ENCODE results near the gene NAXD.
"Not testable (repeated sequence)": the region's sequence is repeated elsewhere in the genome, so short reads cannot be mapped to it uniquely, and the experiment has no call there.

The NAXD gene

GRCh38 chr13:110600980-110601379 is 14.4 kb upstream of the NAXD start:
- Histone ChIP-seq H3K36me3 (ENCODE audit: control insufficient read depth, low read depth, low read length) (no peaks in the 10 kb centered on the region), H3K27ac (ENCODE audit: low read length) (no peak overlapping the region), H3K4me3 (ENCODE audit: low read length) (no peak overlapping the region), H3K9ac (ENCODE audit: low read length) (no peak overlapping the region), H3K27me3 (ENCODE audit: control insufficient read depth, insufficient read depth, low read length) (no peaks in the 10 kb centered on the region), H3K9me3 (ENCODE audit: control insufficient read depth, low read depth, low read length) (no peaks in the 10 kb centered on the region), H3K4me1 (ENCODE audit: control insufficient read depth, low read depth, low read length) (no peaks in the 10 kb centered on the region)

GRCh38 chr13:110605132-110605531 is 10.2 kb upstream of the NAXD start:
- Histone ChIP-seq H3K27me3 (ENCODE audit: control insufficient read depth, insufficient read depth, low read length) (no peaks in the 10 kb centered on the region), H3K36me3 (ENCODE audit: control insufficient read depth, low read depth, low read length) (no peaks in the 10 kb centered on the region), H3K9ac (ENCODE audit: low read length) (no peak overlapping the region), H3K27ac (ENCODE audit: low read length) (no peak overlapping the region), H3K4me1 (ENCODE audit: control insufficient read depth, low read depth, low read length) (no peaks in the 10 kb centered on the region), H3K4me3 (ENCODE audit: low read length) (no peak overlapping the region), H3K9me3 (ENCODE audit: control insufficient read depth, low read depth, low read length) (no peaks in the 10 kb centered on the region)

- not testable (repeated sequence) for H3K4me1 ChIP-seq (ENCODE audit: control insufficient read depth, low read depth, low read length); H3K4me3 ChIP-seq (ENCODE audit: low read length); H3K27ac ChIP-seq (ENCODE audit: low read length); H3K27me3 ChIP-seq (ENCODE audit: control insufficient read depth, insufficient read depth, low read length); H3K36me3 ChIP-seq (ENCODE audit: control insufficient read depth, low read depth, low read length); H3K9me3 ChIP-seq (ENCODE audit: control insufficient read depth, low read depth, low read length); H3K9ac ChIP-seq (ENCODE audit: low read length)
Measured at GRCh38 chr13:110606281-110606680, 9.1 kb upstream of the NAXD start.

GRCh38 chr13:110607675-110608224 is 7.6 kb upstream of the NAXD start:
- Histone ChIP-seq H3K27me3 (ENCODE audit: control insufficient read depth, insufficient read depth, low read length) (peaks cover 11% of the 10 kb centered on the region), H3K36me3 (ENCODE audit: control insufficient read depth, low read depth, low read length) (no peaks in the 10 kb centered on the region), H3K9me3 (ENCODE audit: control insufficient read depth, low read depth, low read length) (no peaks in the 10 kb centered on the region), H3K4me3 (ENCODE audit: low read length) (no peak overlapping the region), H3K27ac (ENCODE audit: low read length) (no peak overlapping the region), H3K4me1 (ENCODE audit: control insufficient read depth, low read depth, low read length) (no peaks in the 10 kb centered on the region), H3K9ac (ENCODE audit: low read length) (no peak overlapping the region)

- Histone ChIP-seq H3K4me3 (ENCODE audit: low read length) (no peak overlapping the region), H3K9me3 (ENCODE audit: control insufficient read depth, low read depth, low read length) (no peaks in the 10 kb centered on the region)
Measured at GRCh38 chr13:110610955-110611595, 4.3 kb upstream of the NAXD start.

GRCh38 chr13:110615005-110615321 is 382 bp upstream of the NAXD start:
- Histone ChIP-seq H3K27ac (ENCODE audit: low read length) (no peak overlapping the region), H3K4me1 (ENCODE audit: control insufficient read depth, low read depth, low read length) (peaks cover 15% of the 10 kb centered on the region), H3K27me3 (ENCODE audit: control insufficient read depth, insufficient read depth, low read length) (peaks cover 21% of the 10 kb centered on the region), H3K9ac (ENCODE audit: low read length) (peak overlapping the region; percentile 57), H3K9me3 (ENCODE audit: control insufficient read depth, low read depth, low read length) (no peaks in the 10 kb centered on the region), H3K4me3 (ENCODE audit: low read length) (peak overlapping the region; percentile 79), H3K36me3 (ENCODE audit: control insufficient read depth, low read depth, low read length) (no peaks in the 10 kb centered on the region)

More at GRCh38 chr13:110610955-110611595, 4.3 kb upstream of the NAXD start:
- peaks cover 21% of the 10 kb centered on the region for H3K27me3 ChIP-seq (ENCODE audit: control insufficient read depth, insufficient read depth, low read length)
- no peak overlapping the region for H3K27ac ChIP-seq (ENCODE audit: low read length)
- no peaks in the 10 kb centered on the region for H3K36me3 ChIP-seq (ENCODE audit: control insufficient read depth, low read depth, low read length)
- no peak overlapping the region for H3K9ac ChIP-seq (ENCODE audit: low read length)
- H3K4me1 ChIP-seq (ENCODE audit: control insufficient read depth, low read depth, low read length): no peaks in the 10 kb centered on the region

GRCh38 chr13:110616103-110617101 is 1.1 kb downstream of the NAXD start:
- peak overlapping the region; percentile 79 for H3K4me3 ChIP-seq (ENCODE audit: low read length)
- peak overlapping the region; percentile 57 for H3K9ac ChIP-seq (ENCODE audit: low read length)
- H3K27ac ChIP-seq (ENCODE audit: low read length): no peak overlapping the region
- H3K27me3 ChIP-seq (ENCODE audit: control insufficient read depth, insufficient read depth, low read length): peaks cover 21% of the 10 kb centered on the region
- no peaks in the 10 kb centered on the region for H3K36me3 ChIP-seq (ENCODE audit: control insufficient read depth, low read depth, low read length)
- H3K9me3 ChIP-seq (ENCODE audit: control insufficient read depth, low read depth, low read length): no peaks in the 10 kb centered on the region
- H3K4me1 ChIP-seq (ENCODE audit: control insufficient read depth, low read depth, low read length): peaks cover 15% of the 10 kb centered on the region

- H3K27me3 ChIP-seq (ENCODE audit: control insufficient read depth, insufficient read depth, low read length): peaks cover 13% of the 10 kb centered on the region
- H3K9ac ChIP-seq (ENCODE audit: low read length): no peak overlapping the region
- peaks cover 4% of the 10 kb centered on the region for H3K36me3 ChIP-seq (ENCODE audit: control insufficient read depth, low read depth, low read length)
- no peaks in the 10 kb centered on the region for H3K9me3 ChIP-seq (ENCODE audit: control insufficient read depth, low read depth, low read length)
- H3K27ac ChIP-seq (ENCODE audit: low read length): no peak overlapping the region
- peak overlapping the region; percentile 79 for H3K4me3 ChIP-seq (ENCODE audit: low read length)
- H3K4me1 ChIP-seq (ENCODE audit: control insufficient read depth, low read depth, low read length): peaks cover 15% of the 10 kb centered on the region
Measured at GRCh38 chr13:110617321-110618072, 2.2 kb downstream of the NAXD start.

GRCh38 chr13:110618167-110618566 is 2.8 kb downstream of the NAXD start:
- Histone ChIP-seq H3K9me3 (ENCODE audit: control insufficient read depth, low read depth, low read length) (no peaks in the 10 kb centered on the region), H3K4me3 (ENCODE audit: low read length) (no peak overlapping the region), H3K36me3 (ENCODE audit: control insufficient read depth, low read depth, low read length) (peaks cover 6% of the 10 kb centered on the region), H3K9ac (ENCODE audit: low read length) (no peak overlapping the region), H3K27ac (ENCODE audit: low read length) (no peak overlapping the region), H3K4me1 (ENCODE audit: control insufficient read depth, low read depth, low read length) (peaks cover 15% of the 10 kb centered on the region), H3K27me3 (ENCODE audit: control insufficient read depth, insufficient read depth, low read length) (peaks cover 6% of the 10 kb centered on the region)

- Histone ChIP-seq H3K9ac (ENCODE audit: low read length) (no peak overlapping the region), H3K9me3 (ENCODE audit: control insufficient read depth, low read depth, low read length) (no peaks in the 10 kb centered on the region), H3K27ac (ENCODE audit: low read length) (no peak overlapping the region), H3K27me3 (ENCODE audit: control insufficient read depth, insufficient read depth, low read length) (peaks cover 3% of the 10 kb centered on the region), H3K4me3 (ENCODE audit: low read length) (no peak overlapping the region), H3K4me1 (ENCODE audit: control insufficient read depth, low read depth, low read length) (peaks cover 15% of the 10 kb centered on the region), H3K36me3 (ENCODE audit: control insufficient read depth, low read depth, low read length) (peaks cover 6% of the 10 kb centered on the region)
Measured at GRCh38 chr13:110618780-110619179, 3.4 kb downstream of the NAXD start.

GRCh38 chr13:110620596-110620995 is 5.3 kb downstream of the NAXD start:
- H3K9ac ChIP-seq (ENCODE audit: low read length): no peak overlapping the region
- peaks cover 11% of the 10 kb centered on the region for H3K36me3 ChIP-seq (ENCODE audit: control insufficient read depth, low read depth, low read length)
- H3K4me3 ChIP-seq (ENCODE audit: low read length): no peak overlapping the region
- no peaks in the 10 kb centered on the region for H3K27me3 ChIP-seq (ENCODE audit: control insufficient read depth, insufficient read depth, low read length)
- H3K4me1 ChIP-seq (ENCODE audit: control insufficient read depth, low read depth, low read length): peaks cover 15% of the 10 kb centered on the region
- no peak overlapping the region for H3K27ac ChIP-seq (ENCODE audit: low read length)
- no peaks in the 10 kb centered on the region for H3K9me3 ChIP-seq (ENCODE audit: control insufficient read depth, low read depth, low read length)
